Measurements from ENCODE around the gene GNGT1.

- TF ChIP-seq EZH2 (IDR thresholded peaks at IDR 0.05; ENCODE audit: insufficient read depth, poor library complexity, severe bottlenecking) = no peak
- no peak for TF ChIP-seq EZH2phosphoT487 (IDR thresholded peaks at IDR 0.05; ENCODE audit: insufficient read depth, low read depth)
Measured at GRCh38 chr7:93937818-93938217, 31.5 kb downstream of the GNGT1 start.
